ENCODE results near the gene FAM9B. TPM values are rescaled to one million over a fixed set of nuclear protein-coding genes. Genes with fewer than 3 reads are reported as not detected.

FAM9B gene
- polyA plus RNA-seq: not detected in 2 replicates
- polyA minus RNA-seq: not detected in 2 replicates

- no peaks in the 10 kb centered on the region for H3K27me3 ChIP-seq (ENCODE audit: insufficient read depth, low read depth, low read length)
- no peak within 1 kb of the TSS for H3K9ac ChIP-seq (ENCODE audit: low read length)
- no peaks in the 10 kb centered on the region for H3K9me3 ChIP-seq (ENCODE audit: low read length)
- no peaks in the 10 kb centered on the region for H3K36me3 ChIP-seq (ENCODE audit: insufficient read depth, low read length)
- H3K4me2 ChIP-seq (ENCODE audit: low read length): no peak within 1 kb of the TSS
- no peak within 1 kb of the TSS for H3K27ac ChIP-seq (ENCODE audit: low read length)
- no peaks in the 10 kb centered on the region for H4K20me1 ChIP-seq (ENCODE audit: insufficient read depth)
- no peaks in the 10 kb centered on the region for H3K79me2 ChIP-seq (replicated peaks; ENCODE audit: insufficient read depth, low read length)
- no peak for TF ChIP-seq CTCF (IDR thresholded peaks at IDR 0.05; ENCODE audit: poor library complexity, severe bottlenecking)
- TF ChIP-seq REST (IDR thresholded peaks at IDR 0.05; ENCODE audit: borderline replicate concordance): no peak
- no peak for TF ChIP-seq SMC3 (conservative IDR thresholded peaks at IDR 0.05; ENCODE audit: poor library complexity)
- no peak for TF ChIP-seq EP300 (conservative IDR thresholded peaks at IDR 0.05; ENCODE audit: poor library complexity, severe bottlenecking)
- no peak for TF ChIP-seq RAD21 (conservative IDR thresholded peaks at IDR 0.05)
- TF ChIP-seq MXI1 (conservative IDR thresholded peaks at IDR 0.05; ENCODE audit: poor library complexity, severe bottlenecking): no peak
- TF ChIP-seq TAF1 (IDR thresholded peaks at IDR 0.05; ENCODE audit: low read depth): no peak
- TF ChIP-seq EZH2 (IDR thresholded peaks at IDR 0.05; ENCODE audit: borderline replicate concordance, insufficient read depth, low read length, poor library complexity, severe bottlenecking): no peak
- TF ChIP-seq POLR2AphosphoS5 (IDR thresholded peaks at IDR 0.05): no peak
- H2AFZ ChIP-seq (ENCODE audit: low read depth, low read length): no peak within 1 kb of the TSS
- no peaks in the 10 kb centered on the region for H3K9me2 ChIP-seq (ENCODE audit: insufficient read depth, low read length)
- no peak within 1 kb of the TSS for H3K4me3 ChIP-seq (ENCODE audit: low read length)
- H3F3A ChIP-seq (ENCODE audit: insufficient read depth, low read length, poor library complexity, severe bottlenecking): no peaks in the 10 kb centered on the region
Observed at GRCh38 chrX:9033989-9034388, at the start of gene FAM9B. FAM9B (minus strand) TSS chrX:9034127; CDS start chrX:9032986, 1,141 bp downstream.

GRCh38 chrX:9081271-9081670, 47.3 kb upstream of the FAM9B start:
- Histone ChIP-seq H3K4me2 (ENCODE audit: low read length) (no peak overlapping the region), H3K9me3 (ENCODE audit: low read length) (no peaks in the 10 kb centered on the region)

More at GRCh38 chrX:9081271-9081670, 47.3 kb upstream of the FAM9B start:
- Histone ChIP-seq H3K27ac (ENCODE audit: low read length) (no peak overlapping the region), H4K20me1 (ENCODE audit: insufficient read depth) (no peaks in the 10 kb centered on the region), H3F3A (ENCODE audit: insufficient read depth, low read length, poor library complexity, severe bottlenecking) (no peaks in the 10 kb centered on the region), H3K4me3 (ENCODE audit: low read length) (no peak overlapping the region), H3K9me2 (ENCODE audit: insufficient read depth, low read length) (no peaks in the 10 kb centered on the region), H3K9ac (ENCODE audit: low read length) (no peak overlapping the region), H2AFZ (ENCODE audit: low read depth, low read length) (no peak overlapping the region), H3K27me3 (ENCODE audit: insufficient read depth, low read depth, low read length) (no peaks in the 10 kb centered on the region), H3K36me3 (ENCODE audit: insufficient read depth, low read length) (no peaks in the 10 kb centered on the region), H3K79me2 (replicated peaks; ENCODE audit: insufficient read depth, low read length) (no peaks in the 10 kb centered on the region)
- TF ChIP-seq EZH2 (IDR thresholded peaks at IDR 0.05; ENCODE audit: borderline replicate concordance, insufficient read depth, low read length, poor library complexity, severe bottlenecking) (no peak), EP300 (conservative IDR thresholded peaks at IDR 0.05; ENCODE audit: poor library complexity, severe bottlenecking) (no peak), POLR2AphosphoS5 (IDR thresholded peaks at IDR 0.05) (no peak), REST (IDR thresholded peaks at IDR 0.05; ENCODE audit: borderline replicate concordance) (no peak), MXI1 (conservative IDR thresholded peaks at IDR 0.05; ENCODE audit: poor library complexity, severe bottlenecking) (no peak)

Data from neural cell (in vitro differentiated cells).